Gastroesophageal sphincter (tissue), 4 donors: ENCODE measurements around the gene WDR38. TPM values are rescaled to one million over a fixed set of nuclear protein-coding genes. Genes with fewer than 3 reads are reported as not detected.
"Not testable (repeated sequence)": the region's sequence is repeated elsewhere in the genome, so short reads cannot be mapped to it uniquely, and the experiment has no call there.

Experiments used
- ATAC-seq: fragments of 150-250 bp; one replicate; pipeline ENCODE4 v1.9.1; 2016; ENCODE audit warnings: mild to moderate bottlenecking, moderate library complexity
- H3K27ac ChIP-seq, 4 donors: fragments of 200-600 bp; sonication (generic) in 3 of 4; 1 replicate in 3 of 4; 2 replicates in 1 of 4; pipeline ENCODE4 v1.5.1; 2016 to 2019
- H3K27me3 ChIP-seq: fragments of 200-600 bp; sonication (generic); one replicate; pipeline ENCODE4 v1.5.1; 2019
- H3K36me3 ChIP-seq, 2 donors: fragments of 200-600 bp; sonication (generic); one replicate each; pipeline ENCODE4 v1.5.1; 2019; ENCODE audit warnings: control low read depth in 1 of 2
- H3K4me1 ChIP-seq, 3 donors: fragments of 200-600 bp; sonication (generic); 1 replicate in 2 of 3; 2 replicates in 1 of 3; pipeline ENCODE4 v1.5.1; 2016 to 2019; ENCODE audit warnings: control low read depth in 2 of 3
- H3K4me3 ChIP-seq, 2 donors: fragments of 200-600 bp; sonication (generic); one replicate each; pipeline ENCODE4 v1.5.1; 2019; ENCODE audit warnings: mild to moderate bottlenecking in 1 of 2, moderate library complexity in 1 of 2
- H3K9me3 ChIP-seq, 3 donors: fragments of 200-600 bp; sonication (generic); one replicate each; pipeline ENCODE4 v1.5.1; 2017 to 2019; ENCODE audit warnings: control low read depth in 2 of 3
- CTCF ChIP-seq, 4 experiments: fragments of 200-600 bp in 2 of 4; fragments of 450-650 bp in 2 of 4; sonication (generic) in 1 of 4; IDR thresholded peaks; one replicate each; pipeline ENCODE4 v1.5.1; 2017 to 2019; ENCODE audit warnings: antibody characterized with exemption in 4 of 4, mild to moderate bottlenecking in 2 of 4, moderate library complexity in 2 of 4
- EP300 ChIP-seq: sonication (generic); formaldehyde crosslinking; IDR thresholded peaks from one replicate; pipeline ENCODE4 v1.6.1; 2017; ENCODE audit warnings: antibody characterized with exemption, mild to moderate bottlenecking
- POLR2A ChIP-seq, 2 donors: fragments of 450-650 bp; IDR thresholded peaks; one replicate each; pipeline ENCODE4 v1.6.1; 2017; ENCODE audit warnings: antibody characterized with exemption in 2 of 2, mild to moderate bottlenecking in 2 of 2, moderate library complexity in 1 of 2
- POLR2AphosphoS5 ChIP-seq: sonication (generic); formaldehyde crosslinking; IDR thresholded peaks from one replicate; pipeline ENCODE4 v1.6.1; 2017; ENCODE audit warnings: antibody characterized with exemption
- WGBS, 2 donors: methylation state at CpG; one replicate each; pipeline ENCODE4 v1.1.5; 2018; ENCODE audit warnings: low coverage in 1 of 2; 5-methylcytosine and 5-hydroxymethylcytosine counted together
- total RNA-seq, 4 donors: library from RNA; depleted of rRNA; stranded (reverse); fragments of >200 nt; gene quantifications; one replicate each; pipeline ENCODE4 v1.1.0, GENCODE V29; 2016

WDR38 gene
- total RNA-seq, 4 donors from 2014 or later, result not detected

- H3K4me1 ChIP-seq, result peaks cover 0 to 50% (median 29%) of the 10 kb centered on the region in 3 donors
- ATAC-seq, result peak; percentile 52
Observed at GRCh38 chr9:124831642-124832364, 21.5 kb upstream of the WDR38 start.

GRCh38 chr9:124834591-124834990, 18.7 kb upstream of the WDR38 start:
- no peaks in the 10 kb centered on the region for H3K9me3 ChIP-seq
- no peaks in the 10 kb centered on the region for H3K27me3 ChIP-seq
- H3K36me3 ChIP-seq, result no peaks in the 10 kb centered on the region
- peak; percentile 23 for ATAC-seq
- H3K27ac ChIP-seq, result peak overlapping the region in 3 of 4 donors; percentile 71 to 77 (median 72)
- TF ChIP-seq CTCF (IDR thresholded peaks at IDR 0.05) (no peak), POLR2A (IDR thresholded peaks at IDR 0.05) (no peak), EP300 (no peak), POLR2AphosphoS5 (no peak)
- no CpG with 5 or more reads among the region's 7 CpGs for WGBS, 2 donors
- no peak overlapping the region for H3K4me3 ChIP-seq
- H3K4me1 ChIP-seq, result peaks cover 0 to 50% (median 29%) of the 10 kb centered on the region in 3 donors

More at GRCh38 chr9:124831642-124832364, 21.5 kb upstream of the WDR38 start:
- no peaks in the 10 kb centered on the region for H3K36me3 ChIP-seq
- H3K27me3 ChIP-seq, result no peaks in the 10 kb centered on the region
- no peak for TF ChIP-seq CTCF (IDR thresholded peaks at IDR 0.05)
- no peak for TF ChIP-seq EP300
- no peak for TF ChIP-seq POLR2A (IDR thresholded peaks at IDR 0.05)
- TF ChIP-seq POLR2AphosphoS5, result no peak
- peak overlapping the region in 3 of 4 donors; percentile 51 to 81 (median 79) for H3K27ac ChIP-seq
- no peak overlapping the region for H3K4me3 ChIP-seq
- no peaks in the 10 kb centered on the region for H3K9me3 ChIP-seq
- 66 to 73% methylated on average over 5 to 7 of the region's 9 CpGs for WGBS, 2 donors

GRCh38 chr9:124835026-124835557, 18.2 kb upstream of the WDR38 start:
- peak; percentile 58 for ATAC-seq
- Histone ChIP-seq H3K36me3 (no peaks in the 10 kb centered on the region), H3K27me3 (no peaks in the 10 kb centered on the region), H3K4me3 (no peak overlapping the region), H3K27ac (peak overlapping the region in 3 of 4 donors; percentile 71 to 77 (median 72)), H3K9me3 (no peaks in the 10 kb centered on the region), H3K4me1 (peaks cover 0 to 50% (median 29%) of the 10 kb centered on the region in 3 donors)
- no peak for TF ChIP-seq EP300
- TF ChIP-seq POLR2AphosphoS5, result peak; percentile 48
- 0% methylated on average over 1 of the region's 13 CpGs; no CpG with 5 or more reads in 1 of the 2 donors for WGBS, 2 donors

- not testable (repeated sequence) for H3K27ac ChIP-seq, H3K27me3 ChIP-seq, H3K36me3 ChIP-seq, ATAC-seq, H3K4me3 ChIP-seq, H3K9me3 ChIP-seq
- H3K4me1 ChIP-seq, result peaks cover 0 to 32% (median 19%) of the 10 kb centered on the region in 3 donors
- WGBS, 2 donors, result 70 to 92% methylated on average over 2 to 4 of the region's 5 CpGs
Observed at GRCh38 chr9:124838132-124838531, 15.1 kb upstream of the WDR38 start.

GRCh38 chr9:124838567-124839275, 14.5 kb upstream of the WDR38 start:
- not testable (repeated sequence) for H3K36me3 ChIP-seq, ATAC-seq, H3K9me3 ChIP-seq, H3K27me3 ChIP-seq, H3K27ac ChIP-seq
- Histone ChIP-seq H3K4me3 (peak overlapping the region in 1 of 2 donors; percentile 38), H3K4me1 (peaks cover 0 to 26% (median 19%) of the 10 kb centered on the region in 3 donors)
- WGBS, 2 donors, result 57 to 67% methylated on average over 1 of the region's 52 CpGs

- WGBS, 2 donors, result 62% methylated on average over 6 of the region's 12 CpGs; no CpG with 5 or more reads in 1 of the 2 donors
- peak; percentile 23 for ATAC-seq
- no peaks in the 10 kb centered on the region for H3K27me3 ChIP-seq
- peaks cover 0 to 16% (median 13%) of the 10 kb centered on the region in 3 donors for H3K4me1 ChIP-seq
- H3K27ac ChIP-seq, result no peak overlapping the region
- H3K36me3 ChIP-seq, result no peaks in the 10 kb centered on the region
- H3K4me3 ChIP-seq, result no peak overlapping the region
- H3K9me3 ChIP-seq, result no peaks in the 10 kb centered on the region
- TF ChIP-seq EP300 (no peak), CTCF (IDR thresholded peaks at IDR 0.05) (peak in 3 of 4 experiments; percentile 26 to 46 (median 45))
Observed at GRCh38 chr9:124839612-124840299, 13.5 kb upstream of the WDR38 start.
